DOHH2 (cell line): ENCODE measurements around the gene HTD2.

Source experiments
- H3F3A ChIP-seq: fragments of 200-600 bp; sonication (generic), shearing (Covaris generic); 2 replicates; pipeline ENCODE4 v1.6.0; 2016; ENCODE audit warnings: antibody characterized with exemption, mild to moderate bottlenecking; ENCODE audit not compliant: control insufficient read depth, insufficient read depth
- H3K27ac ChIP-seq: fragments of 200-600 bp; sonication (generic); 2 replicates; pipeline ENCODE4 v1.5.1; 2014; ENCODE audit warnings: low read depth, mild to moderate bottlenecking, low read length, moderate library complexity
- H3K27me3 ChIP-seq: fragments of 200-600 bp; sonication (generic); 2 replicates; pipeline ENCODE4 v1.6.1; 2014; ENCODE audit warnings: mild to moderate bottlenecking, low read length, mixed read lengths; ENCODE audit not compliant: control insufficient read depth
- H3K36me3 ChIP-seq: fragments of 200-600 bp; sonication (generic); 2 replicates; pipeline ENCODE4 v1.6.1; 2014; ENCODE audit warnings: mild to moderate bottlenecking, low read length, moderate library complexity, mixed read lengths; ENCODE audit not compliant: control insufficient read depth
- H3K4me1 ChIP-seq: fragments of 200-600 bp; sonication (generic); 2 replicates; pipeline ENCODE4 v1.6.1; 2014; ENCODE audit warnings: mild to moderate bottlenecking, low read length, mixed read lengths; ENCODE audit not compliant: control insufficient read depth
- H3K4me2 ChIP-seq: fragments of 200-600 bp; sonication (generic); 2 replicates; pipeline ENCODE4 v1.6.0; 2014; ENCODE audit warnings: mild to moderate bottlenecking, low read length, moderate library complexity
- H3K4me3 ChIP-seq: fragments of 200-600 bp; sonication (generic); 2 replicates; pipeline ENCODE4 v1.5.1; 2014; ENCODE audit warnings: mild to moderate bottlenecking, low read length, mixed read lengths
- H3K79me2 ChIP-seq: fragments of 200-600 bp; sonication (generic); 2 replicates; pipeline ENCODE4 v1.6.1; 2014; ENCODE audit warnings: mild to moderate bottlenecking, low read length, mixed read lengths; ENCODE audit not compliant: control insufficient read depth
- H3K9me2 ChIP-seq: fragments of 200-600 bp; sonication (generic); replicated peaks from 2 replicates; pipeline ENCODE4 v1.6.1; 2014; ENCODE audit warnings: mild to moderate bottlenecking, low read length, mixed read lengths; ENCODE audit not compliant: control insufficient read depth
- H3K9me3 ChIP-seq: fragments of 200-600 bp; sonication (generic); 2 replicates; pipeline ENCODE4 v1.6.1; 2014; ENCODE audit warnings: antibody characterized with exemption, low read length, mixed read lengths; ENCODE audit not compliant: control insufficient read depth, insufficient read depth
- H4K20me1 ChIP-seq: fragments of 200-600 bp; sonication (generic); 2 replicates; pipeline ENCODE4 v1.6.0; 2014; ENCODE audit warnings: low read depth, mild to moderate bottlenecking, antibody characterized with exemption, low read length, moderate library complexity; ENCODE audit not compliant: control insufficient read depth, insufficient read depth
- CTCF ChIP-seq: fragments of 200-600 bp; sonication (generic); IDR thresholded peaks from one replicate; pipeline ENCODE4 v1.5.1; 2014; ENCODE audit warnings: antibody characterized with exemption, mild to moderate bottlenecking, low read depth, low read length; ENCODE audit not compliant: poor library complexity, severe bottlenecking
- EZH2phosphoT487 ChIP-seq: fragments of 200-600 bp; sonication (generic); IDR thresholded peaks from 2 replicates; pipeline ENCODE4 v1.6.1; 2017; ENCODE audit warnings: borderline replicate concordance, mild to moderate bottlenecking, antibody characterized with exemption, low read length, moderate library complexity, mixed read lengths

The HTD2 gene

GRCh38 chr3:58366699-58367098 is 60.4 kb downstream of the HTD2 start:
- Histone ChIP-seq H3K27me3 (no peaks in the 10 kb centered on the region), H3K4me2 (no peak overlapping the region), H3K9me3 (no peaks in the 10 kb centered on the region), H3K36me3 (peaks cover 90% of the 10 kb centered on the region), H3F3A (peaks cover 14% of the 10 kb centered on the region), H4K20me1 (peaks cover 25% of the 10 kb centered on the region), H3K9me2 (no peaks in the 10 kb centered on the region), H3K27ac (no peak overlapping the region), H3K4me1 (peaks cover 42% of the 10 kb centered on the region), H3K4me3 (no peak overlapping the region), H3K79me2 (peaks cover 100% of the 10 kb centered on the region)
- TF ChIP-seq CTCF = no peak
- TF ChIP-seq EZH2phosphoT487 = no peak

- H3K9me3 ChIP-seq = no peaks in the 10 kb centered on the region
- peaks cover 100% of the 10 kb centered on the region for H3K79me2 ChIP-seq
- H3K27ac ChIP-seq = no peak overlapping the region
- no peak overlapping the region for H3K4me2 ChIP-seq
- H3K4me3 ChIP-seq = no peak overlapping the region
- H3K4me1 ChIP-seq = peaks cover 21% of the 10 kb centered on the region
- no peak for TF ChIP-seq CTCF
- TF ChIP-seq EZH2phosphoT487 = no peak
- H3K9me2 ChIP-seq = no peaks in the 10 kb centered on the region
- no peaks in the 10 kb centered on the region for H3K27me3 ChIP-seq
- H4K20me1 ChIP-seq = peaks cover 26% of the 10 kb centered on the region
- peaks cover 85% of the 10 kb centered on the region for H3K36me3 ChIP-seq
- H3F3A ChIP-seq = peaks cover 14% of the 10 kb centered on the region; the same call in 1 of the 2 replicates
Observed at GRCh38 chr3:58369038-58369437, 62.7 kb downstream of the HTD2 start.
